ENCODE results near the gene IGFL4.
A peak's percentile ranks its signal among the peaks of the same experiment; 100 is the strongest.
"Not testable (repeated sequence)": the region's sequence is repeated elsewhere in the genome, so short reads cannot be mapped to it uniquely, and the experiment has no call there.

IGFL4 gene

DNA sequence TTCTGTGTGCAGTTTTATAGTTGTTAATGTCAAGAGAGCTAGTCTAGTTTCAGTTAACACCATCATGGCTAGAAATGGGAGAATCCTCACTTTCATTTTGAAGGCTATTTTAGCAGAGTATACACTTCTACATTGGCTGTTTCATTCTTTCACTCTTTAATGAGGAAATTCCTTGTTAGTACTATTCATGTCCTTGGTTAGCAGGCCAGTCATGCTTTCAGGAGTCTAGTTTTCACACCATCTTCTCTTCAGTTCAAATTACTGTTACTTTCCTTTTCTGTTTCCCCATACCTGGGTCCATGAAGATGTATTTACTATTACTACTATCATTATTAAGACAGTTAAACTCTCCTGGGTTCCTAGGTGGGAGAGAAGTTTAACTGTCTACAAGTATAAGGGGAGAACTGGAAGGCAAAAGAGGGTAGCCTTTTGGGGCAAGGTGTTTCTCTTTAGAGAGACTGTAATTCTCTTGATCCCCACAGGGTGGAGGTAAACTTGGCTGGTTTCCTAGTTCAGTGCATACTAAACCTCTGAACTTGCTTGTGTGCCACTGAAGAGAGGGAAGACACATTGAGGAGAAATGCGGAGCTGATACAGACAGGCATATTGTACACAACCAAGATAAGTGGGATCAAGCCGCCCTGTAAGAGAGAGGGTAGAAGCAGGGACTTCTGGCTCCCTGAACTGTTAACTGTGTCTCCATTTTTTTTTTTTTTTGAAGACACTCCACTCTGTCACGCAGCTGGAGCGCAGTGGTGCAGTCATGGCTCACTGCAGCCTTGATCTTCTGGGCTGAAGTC, 41.3 kb upstream of the IGFL4 start:
- H3K27ac ChIP-seq, result no peak overlapping the region
- CTCF ChIA-PET, result interaction anchor here (0.6 to 2.4 kb wide), 9 partner anchors 19 to 821 kb away, joined by 3 to 16 read pairs (median 3); no protein-coding TSS in a partner anchor
- TF ChIP-seq, protein P1, sequence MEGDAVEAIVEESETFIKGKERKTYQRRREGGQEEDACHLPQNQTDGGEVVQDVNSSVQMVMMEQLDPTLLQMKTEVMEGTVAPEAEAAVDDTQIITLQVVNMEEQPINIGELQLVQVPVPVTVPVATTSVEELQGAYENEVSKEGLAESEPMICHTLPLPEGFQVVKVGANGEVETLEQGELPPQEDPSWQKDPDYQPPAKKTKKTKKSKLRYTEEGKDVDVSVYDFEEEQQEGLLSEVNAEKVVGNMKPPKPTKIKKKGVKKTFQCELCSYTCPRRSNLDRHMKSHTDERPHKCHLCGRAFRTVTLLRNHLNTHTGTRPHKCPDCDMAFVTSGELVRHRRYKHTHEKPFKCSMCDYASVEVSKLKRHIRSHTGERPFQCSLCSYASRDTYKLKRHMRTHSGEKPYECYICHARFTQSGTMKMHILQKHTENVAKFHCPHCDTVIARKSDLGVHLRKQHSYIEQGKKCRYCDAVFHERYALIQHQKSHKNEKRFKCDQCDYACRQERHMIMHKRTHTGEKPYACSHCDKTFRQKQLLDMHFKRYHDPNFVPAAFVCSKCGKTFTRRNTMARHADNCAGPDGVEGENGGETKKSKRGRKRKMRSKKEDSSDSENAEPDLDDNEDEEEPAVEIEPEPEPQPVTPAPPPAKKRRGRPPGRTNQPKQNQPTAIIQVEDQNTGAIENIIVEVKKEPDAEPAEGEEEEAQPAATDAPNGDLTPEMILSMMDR (conservative IDR thresholded peaks at IDR 0.05; ENCODE audit: low read depth), result peak; percentile 73
- POLR2A ChIA-PET (ENCODE audit: low non-redundant PET), result no interaction called here
- DNase-seq (ENCODE audit: low spot score), result peak; percentile 46

DNA sequence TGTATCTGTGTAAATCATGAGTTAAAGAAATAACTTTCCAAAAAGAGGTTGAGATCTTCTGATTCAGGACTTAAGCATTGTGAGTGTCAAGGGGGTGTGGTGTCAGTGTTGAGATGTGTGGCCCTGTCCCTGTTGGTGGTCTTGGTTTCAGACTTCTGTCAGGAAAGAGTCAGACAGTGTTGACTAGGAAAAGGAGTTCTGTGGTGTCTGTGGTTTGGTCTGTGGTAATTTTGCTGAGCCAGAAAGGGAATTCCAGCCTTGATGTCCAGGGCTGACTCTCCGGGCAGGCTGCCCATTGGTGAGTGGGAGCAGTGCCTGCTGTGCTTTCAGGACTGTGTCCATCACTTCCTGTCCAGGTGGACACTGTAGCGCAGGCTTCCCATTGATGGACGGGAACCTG, 39.8 kb upstream of the IGFL4 start:
- H3K27ac ChIP-seq, result peak overlapping the region; percentile 50
- no peak for DNase-seq (ENCODE audit: low spot score)
- ChIA-PET CTCF (interaction anchor here (0.8 to 4.7 kb wide), 2 partner anchors 52 to 184 kb away, joined by 7 to 38 read pairs (median 16); no protein-coding TSS in a partner anchor), POLR2A (ENCODE audit: low non-redundant PET) (no interaction called here)
- TF ChIP-seq, protein P1 (conservative IDR thresholded peaks at IDR 0.05; ENCODE audit: low read depth), result no peak

DNA sequence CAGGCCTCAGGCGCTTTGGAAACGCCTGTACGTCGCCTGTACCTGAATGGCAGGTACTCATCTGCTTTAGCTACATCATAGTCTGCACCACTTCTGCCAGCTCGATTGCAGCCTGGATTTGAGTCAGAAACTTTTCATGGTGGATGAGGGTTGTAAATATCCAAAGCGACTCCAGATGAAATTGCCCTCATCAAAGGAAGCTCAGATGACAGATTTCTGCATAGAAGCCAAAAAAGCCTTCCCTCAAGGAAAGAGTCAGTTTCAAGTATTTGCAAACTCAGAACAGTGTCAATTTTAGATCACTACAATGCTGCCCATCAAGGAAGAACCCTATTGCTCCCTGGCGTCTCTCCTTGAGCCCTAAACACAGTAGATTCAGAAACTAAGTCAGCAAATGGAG, 38.8 kb upstream of the IGFL4 start:
- no peak for DNase-seq (ENCODE audit: low spot score)
- no peak overlapping the region for H3K27ac ChIP-seq
- TF ChIP-seq, protein P1 (conservative IDR thresholded peaks at IDR 0.05; ENCODE audit: low read depth), result no peak
- ChIA-PET CTCF (interaction anchor here (0.6 to 4.7 kb wide), 5 partner anchors 51 to 201 kb away, joined by 4 to 38 read pairs (median 7); no protein-coding TSS in a partner anchor), POLR2A (ENCODE audit: low non-redundant PET) (no interaction called here)

DNA sequence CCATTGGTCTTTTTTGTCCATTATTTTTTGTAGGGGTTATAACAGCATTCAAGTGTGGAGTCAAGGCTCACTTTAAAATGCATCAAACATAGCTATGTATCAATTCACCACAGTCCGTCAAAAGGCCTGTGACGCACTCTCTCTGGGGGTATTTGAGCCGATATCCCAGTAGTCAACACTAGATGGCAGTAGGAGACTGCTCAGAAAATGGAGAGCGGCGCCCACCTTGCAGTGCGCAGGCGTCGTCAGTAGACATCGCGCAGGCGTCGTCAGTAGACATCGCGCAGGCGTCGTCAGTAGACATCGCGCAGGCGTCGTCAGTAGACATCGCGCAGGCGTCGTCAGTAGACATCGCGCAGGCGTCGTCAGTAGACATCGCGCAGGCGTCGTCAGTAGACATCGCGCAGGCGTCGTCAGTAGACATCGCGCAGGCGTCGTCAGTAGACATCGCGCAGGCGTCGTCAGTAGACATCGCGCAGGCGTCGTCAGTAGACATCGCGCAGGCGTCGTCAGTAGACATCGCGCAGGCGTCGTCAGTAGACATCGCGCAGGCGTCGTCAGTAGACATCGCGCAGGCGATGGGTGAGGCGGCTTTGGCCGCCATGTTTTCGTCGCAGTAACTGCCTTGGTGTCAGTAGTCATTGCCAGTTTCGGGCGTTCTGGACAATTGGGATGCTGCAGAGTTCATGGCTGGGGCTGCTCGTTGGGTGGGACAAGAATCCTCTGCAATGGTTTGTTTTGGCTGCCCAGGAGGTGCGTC, 38.0 kb upstream of the IGFL4 start:
- DNase-seq (ENCODE audit: low spot score), result peak; percentile 72
- POLR2A ChIA-PET (ENCODE audit: low non-redundant PET); H3K27ac ChIP-seq: not testable (repeated sequence)
- CTCF ChIA-PET, result interaction anchor here (0.5 to 4.7 kb wide), 24 partner anchors 10 to 445 kb away, joined by 3 to 69 read pairs (median 4); no protein-coding TSS in a partner anchor
- TF ChIP-seq, protein P1 (conservative IDR thresholded peaks at IDR 0.05; ENCODE audit: low read depth), result peak; percentile 31

DNA sequence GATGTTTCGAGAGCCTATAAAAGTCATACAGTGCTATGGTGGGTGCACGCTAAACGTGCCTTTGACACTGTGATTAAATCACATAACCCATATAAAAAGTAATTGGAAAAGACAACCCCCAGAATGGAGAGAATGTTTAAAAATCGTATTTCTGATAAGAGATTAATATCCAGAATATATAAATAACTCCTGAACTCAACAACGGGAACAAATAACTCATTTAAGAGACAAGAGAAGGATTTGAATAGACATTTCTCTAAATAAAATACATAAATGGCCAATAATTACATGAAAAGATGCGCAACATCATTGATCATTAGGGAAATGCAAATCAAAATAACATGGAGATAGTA, 37.0 kb upstream of the IGFL4 start:
- TF ChIP-seq, protein P1 (conservative IDR thresholded peaks at IDR 0.05; ENCODE audit: low read depth), result peak; percentile 55
- POLR2A ChIA-PET (ENCODE audit: low non-redundant PET), result no interaction called here
- no peak overlapping the region; the same call in 1 of the 2 replicates for H3K27ac ChIP-seq
- no peak for DNase-seq (ENCODE audit: low spot score)
- CTCF ChIA-PET, result interaction anchor here (0.5 to 4.7 kb wide), 33 partner anchors 9 to 446 kb away, joined by 3 to 69 read pairs (median 4); partner anchors contain the start of gene PGLYRP1
